C4-2B (cell line): Measurements from ENCODE around the gene CCDC77.

Source experiments
- CTCF ChIP-seq: fragments of 450-650 bp; conservative IDR thresholded peaks from 2 replicates; pipeline ENCODE4 v1.5.1; 2017; ENCODE audit warnings: mild to moderate bottlenecking
- ZFX ChIP-seq: fragments of 450-650 bp; IDR thresholded peaks from 2 replicates; pipeline ENCODE4 v1.6.1; 2017

- TF ChIP-seq CTCF (no peak), ZFX (no peak)
Measured at GRCh38 chr12:450438-450837, 49.0 kb downstream of the CCDC77 start.
